Stomach (tissue), 4 donors: ENCODE measurements around the gene KRTAP3-3.

Experiments
- EP300 ChIP-seq: sonication (generic); formaldehyde crosslinking; IDR thresholded peaks from one replicate; pipeline ENCODE4 v1.6.1; 2017; ENCODE audit warnings: antibody characterized with exemption
- POLR2A ChIP-seq, 4 donors: fragments of 450-650 bp; IDR thresholded peaks; one replicate each; pipeline ENCODE4 v1.6.1; 2016; ENCODE audit warnings: antibody characterized with exemption in 4 of 4, control low read depth in 2 of 4, mild to moderate bottlenecking in 1 of 4, moderate library complexity in 1 of 4
- POLR2AphosphoS5 ChIP-seq, 3 donors: sonication (generic); formaldehyde crosslinking; IDR thresholded peaks; one replicate each; pipeline ENCODE4 v1.6.1; 2016; ENCODE audit warnings: antibody characterized with exemption in 3 of 3
- TF ChIP-seq, protein P1 (sequence below), 7 experiments: fragments of 450-650 bp in 4 of 7; fragments of 200-600 bp in 3 of 7; sonication (generic) in 3 of 7; IDR thresholded peaks; one replicate each; pipeline ENCODE4 v1.5.1; 2016 to 2019; ENCODE audit warnings: antibody characterized with exemption in 7 of 7, control low read depth in 2 of 7, mild to moderate bottlenecking in 1 of 7

GRCh38 chr17:41024697-41025096, 30.7 kb upstream of the KRTAP3-3 start:
- TF ChIP-seq, protein P1, sequence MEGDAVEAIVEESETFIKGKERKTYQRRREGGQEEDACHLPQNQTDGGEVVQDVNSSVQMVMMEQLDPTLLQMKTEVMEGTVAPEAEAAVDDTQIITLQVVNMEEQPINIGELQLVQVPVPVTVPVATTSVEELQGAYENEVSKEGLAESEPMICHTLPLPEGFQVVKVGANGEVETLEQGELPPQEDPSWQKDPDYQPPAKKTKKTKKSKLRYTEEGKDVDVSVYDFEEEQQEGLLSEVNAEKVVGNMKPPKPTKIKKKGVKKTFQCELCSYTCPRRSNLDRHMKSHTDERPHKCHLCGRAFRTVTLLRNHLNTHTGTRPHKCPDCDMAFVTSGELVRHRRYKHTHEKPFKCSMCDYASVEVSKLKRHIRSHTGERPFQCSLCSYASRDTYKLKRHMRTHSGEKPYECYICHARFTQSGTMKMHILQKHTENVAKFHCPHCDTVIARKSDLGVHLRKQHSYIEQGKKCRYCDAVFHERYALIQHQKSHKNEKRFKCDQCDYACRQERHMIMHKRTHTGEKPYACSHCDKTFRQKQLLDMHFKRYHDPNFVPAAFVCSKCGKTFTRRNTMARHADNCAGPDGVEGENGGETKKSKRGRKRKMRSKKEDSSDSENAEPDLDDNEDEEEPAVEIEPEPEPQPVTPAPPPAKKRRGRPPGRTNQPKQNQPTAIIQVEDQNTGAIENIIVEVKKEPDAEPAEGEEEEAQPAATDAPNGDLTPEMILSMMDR (IDR thresholded peaks at IDR 0.05) = no peak
- TF ChIP-seq POLR2AphosphoS5 (IDR thresholded peaks at IDR 0.05) (no peak), POLR2A (IDR thresholded peaks at IDR 0.05) (no peak), EP300 (no peak)
